Activated T-cell treated with anti-CD3 and anti-CD28 coated beads, Interleukin-2, amount 50 U/mL, for 4 hours (primary cell): ENCODE data around the gene GDNF. TPM values are rescaled to one million over a fixed set of nuclear protein-coding genes. Genes with fewer than 3 reads are reported as not detected.
"Not testable (repeated sequence)": the region's sequence is repeated elsewhere in the genome, so short reads cannot be mapped to it uniquely, and the experiment has no call there.

Experiments used
- ATAC-seq, 2 donors: fragments of 200-7000 bp; cut with Tn5 transposase; one replicate each; pipeline ENCODE4 v1.10.0; 2021
- DNase-seq: peaks from one replicate; pipeline ENCODE4 v3.0.0-alpha.2; 2020
- H3K27me3 Mint-ChIP-seq: one replicate; pipeline ENCODE4 v1.8.0; 2021; ENCODE audit warnings: low read depth, mixed read lengths
- H3K36me3 Mint-ChIP-seq: one replicate; pipeline ENCODE4 v1.8.0; 2022; ENCODE audit warnings: mixed read lengths; ENCODE audit not compliant: insufficient read depth
- H3K4me1 Mint-ChIP-seq: one replicate; pipeline ENCODE4 v1.8.0; 2021; ENCODE audit warnings: low read depth, mixed read lengths
- H3K4me3 Mint-ChIP-seq: one replicate; pipeline ENCODE4 v1.8.0; 2021; ENCODE audit warnings: mild to moderate bottlenecking, moderate library complexity, mixed read lengths
- H3K9me3 Mint-ChIP-seq: one replicate; pipeline ENCODE4 v1.8.0; 2021; ENCODE audit warnings: mixed read lengths
- total RNA-seq, 3 donors: library from RNA; stranded (reverse); gene quantifications; one replicate each; pipeline ENCODE4 v1.2.1, GENCODE V29; 2021

Gene GDNF
- total RNA-seq, 3 donors from 2014 or later: not detected

GRCh38 chr5:37796435-37796834, 43.4 kb downstream of the GDNF start:
- not testable (repeated sequence) for H3K36me3 Mint-ChIP-seq, ATAC-seq, H3K27me3 Mint-ChIP-seq, H3K4me1 Mint-ChIP-seq, DNase-seq, H3K4me3 Mint-ChIP-seq
- peaks cover 23% of the 10 kb centered on the region for H3K9me3 Mint-ChIP-seq

GRCh38 chr5:37795292-37795691, 44.5 kb downstream of the GDNF start:
- H3K36me3 Mint-ChIP-seq, H3K27me3 Mint-ChIP-seq: not testable (repeated sequence)

GRCh38 chr5:37792975-37793631, 46.7 kb downstream of the GDNF start:
- no peaks in the 10 kb centered on the region for H3K4me1 Mint-ChIP-seq
- DNase-seq (no peak), ATAC-seq (no peak)
- H3K4me3 Mint-ChIP-seq: no peak overlapping the region
- H3K36me3 Mint-ChIP-seq: no peaks in the 10 kb centered on the region
- peaks cover 23% of the 10 kb centered on the region for H3K9me3 Mint-ChIP-seq
- H3K27me3 Mint-ChIP-seq: peaks cover 11% of the 10 kb centered on the region

More at GRCh38 chr5:37795292-37795691, 44.5 kb downstream of the GDNF start:
- not testable (repeated sequence) for H3K4me3 Mint-ChIP-seq, ATAC-seq, H3K4me1 Mint-ChIP-seq, DNase-seq
- peaks cover 23% of the 10 kb centered on the region for H3K9me3 Mint-ChIP-seq

GRCh38 chr5:37791321-37791720, 48.5 kb downstream of the GDNF start:
- H3K9me3 Mint-ChIP-seq: peaks cover 23% of the 10 kb centered on the region
- no peaks in the 10 kb centered on the region for H3K36me3 Mint-ChIP-seq
- no peaks in the 10 kb centered on the region for H3K4me1 Mint-ChIP-seq
- DNase-seq (no peak), ATAC-seq (no peak)
- peaks cover 11% of the 10 kb centered on the region for H3K27me3 Mint-ChIP-seq
- no peak overlapping the region for H3K4me3 Mint-ChIP-seq

GRCh38 chr5:37789991-37790390, 49.9 kb downstream of the GDNF start:
- ATAC-seq: no peak
- H3K4me1 Mint-ChIP-seq: no peaks in the 10 kb centered on the region
- H3K9me3 Mint-ChIP-seq: peaks cover 26% of the 10 kb centered on the region
- DNase-seq: no peak
- H3K4me3 Mint-ChIP-seq: no peak overlapping the region
- no peaks in the 10 kb centered on the region for H3K36me3 Mint-ChIP-seq
- H3K27me3 Mint-ChIP-seq: peaks cover 17% of the 10 kb centered on the region

GRCh38 chr5:37787742-37788141, 52.1 kb downstream of the GDNF start:
- Mint-ChIP-seq H3K9me3 (peaks cover 10% of the 10 kb centered on the region), H3K36me3 (no peaks in the 10 kb centered on the region), H3K27me3 (peaks cover 14% of the 10 kb centered on the region), H3K4me1 (no peaks in the 10 kb centered on the region), H3K4me3 (no peak overlapping the region)
- DNase-seq (no peak), ATAC-seq (no peak)

GRCh38 chr5:37786862-37787519, 52.9 kb downstream of the GDNF start:
- no peak for ATAC-seq
- H3K36me3 Mint-ChIP-seq: no peaks in the 10 kb centered on the region
- peaks cover 9% of the 10 kb centered on the region for H3K9me3 Mint-ChIP-seq
- H3K27me3 Mint-ChIP-seq: peaks cover 14% of the 10 kb centered on the region
- no peak for DNase-seq
- no peak overlapping the region for H3K4me3 Mint-ChIP-seq
- no peaks in the 10 kb centered on the region for H3K4me1 Mint-ChIP-seq

- DNase-seq (no peak), ATAC-seq (no peak)
- Mint-ChIP-seq H3K4me1 (no peaks in the 10 kb centered on the region), H3K4me3 (no peak overlapping the region), H3K36me3 (no peaks in the 10 kb centered on the region), H3K27me3 (peaks cover 11% of the 10 kb centered on the region), H3K9me3 (peaks cover 4% of the 10 kb centered on the region)
Measured at GRCh38 chr5:37786416-37786815, 53.4 kb downstream of the GDNF start.

- H3K27me3 Mint-ChIP-seq, H3K36me3 Mint-ChIP-seq, H3K4me1 Mint-ChIP-seq, ATAC-seq, DNase-seq, H3K9me3 Mint-ChIP-seq, H3K4me3 Mint-ChIP-seq: not testable (repeated sequence)
Measured at GRCh38 chr5:37781409-37781808, 58.4 kb downstream of the GDNF start.

GRCh38 chr5:37777432-37778130, 62.3 kb downstream of the GDNF start:
- Mint-ChIP-seq H3K4me3 (no peak overlapping the region), H3K9me3 (peaks cover 5% of the 10 kb centered on the region), H3K4me1 (no peaks in the 10 kb centered on the region), H3K27me3 (no peaks in the 10 kb centered on the region), H3K36me3 (no peaks in the 10 kb centered on the region)
- DNase-seq (no peak), ATAC-seq (no peak)

- DNase-seq (no peak), ATAC-seq (no peak)
- peaks cover 5% of the 10 kb centered on the region for H3K9me3 Mint-ChIP-seq
- H3K27me3 Mint-ChIP-seq: no peaks in the 10 kb centered on the region
- H3K4me1 Mint-ChIP-seq: no peaks in the 10 kb centered on the region
- H3K4me3 Mint-ChIP-seq: no peak overlapping the region
- no peaks in the 10 kb centered on the region for H3K36me3 Mint-ChIP-seq
Measured at GRCh38 chr5:37776826-37777225, 63.0 kb downstream of the GDNF start.

- H3K9me3 Mint-ChIP-seq: peaks cover 5% of the 10 kb centered on the region
- H3K27me3 Mint-ChIP-seq: no peaks in the 10 kb centered on the region
- no peaks in the 10 kb centered on the region for H3K36me3 Mint-ChIP-seq
- H3K4me1 Mint-ChIP-seq: no peaks in the 10 kb centered on the region
- ATAC-seq (no peak), DNase-seq (no peak)
- no peak overlapping the region for H3K4me3 Mint-ChIP-seq
Measured at GRCh38 chr5:37774912-37775483, 64.8 kb downstream of the GDNF start.

- no peaks in the 10 kb centered on the region for H3K36me3 Mint-ChIP-seq
- DNase-seq (no peak), ATAC-seq (no peak)
- no peaks in the 10 kb centered on the region for H3K4me1 Mint-ChIP-seq
- H3K9me3 Mint-ChIP-seq: peaks cover 5% of the 10 kb centered on the region
- H3K4me3 Mint-ChIP-seq: no peak overlapping the region
- no peaks in the 10 kb centered on the region for H3K27me3 Mint-ChIP-seq
Measured at GRCh38 chr5:37773809-37774208, 66.0 kb downstream of the GDNF start.

- Mint-ChIP-seq H3K27me3 (no peaks in the 10 kb centered on the region), H3K36me3 (no peaks in the 10 kb centered on the region), H3K4me3 (no peak overlapping the region), H3K4me1 (no peaks in the 10 kb centered on the region), H3K9me3 (peaks cover 5% of the 10 kb centered on the region)
- no peak for DNase-seq
- ATAC-seq: no peak
Measured at GRCh38 chr5:37772255-37772654, 67.6 kb downstream of the GDNF start.
